ENCODE data around the gene NR1D2. TPM values are rescaled to one million over a fixed set of nuclear protein-coding genes. Genes with fewer than 3 reads are reported as not detected.

Gene NR1D2
- polyA plus RNA-seq, 2 of the 4 experiments (the other 2 are of a cell fraction) = 7.2 to 18.6 TPM

GRCh38 chr3:23926736-23927135, 18.4 kb upstream of the NR1D2 start:
- no peak overlapping the region for H3K4me3 ChIP-seq
- peak overlapping the region; percentile 64; the same call in 1 of the 3 replicates for H3K4me2 ChIP-seq
- peak in 1 of 2 experiments; percentile 49 for DNase-seq (ENCODE audit: low read depth in 1 of 2, low spot score in 1 of 2)
- ChIA-PET POLR2A (interaction anchor here (1.1 to 4.3 kb wide), 2 partner anchors 10 to 19 kb away, joined by 4 to 49 read pairs; partner anchors contain the start of genes NKIRAS1 and RPL15), CTCF (interaction anchor here (0.7 to 1.4 kb wide), 3 partner anchors 11 to 574 kb away, joined by 3 to 4 read pairs (median 3); no protein-coding TSS in a partner anchor)
- FAIRE-seq = no peak
- H3K9me3 ChIP-seq = no peaks in the 10 kb centered on the region
- 55% methylated on average over 3 of the region's 3 CpGs for WGBS (ENCODE audit: missing lambda C conversion rate)
- peaks cover 23% of the 10 kb centered on the region for H3K4me1 ChIP-seq
- peak; percentile 34 to 64; a peak in 3 of 6 replicates for ATAC-seq
- peak overlapping the region in 1 of 2 experiments; percentile 62; a peak in 1 of 6 replicates for H3K27ac ChIP-seq
- no peak for TF ChIP-seq BCL3 (IDR thresholded peaks at IDR 0.05)
- TF ChIP-seq, protein P1, sequence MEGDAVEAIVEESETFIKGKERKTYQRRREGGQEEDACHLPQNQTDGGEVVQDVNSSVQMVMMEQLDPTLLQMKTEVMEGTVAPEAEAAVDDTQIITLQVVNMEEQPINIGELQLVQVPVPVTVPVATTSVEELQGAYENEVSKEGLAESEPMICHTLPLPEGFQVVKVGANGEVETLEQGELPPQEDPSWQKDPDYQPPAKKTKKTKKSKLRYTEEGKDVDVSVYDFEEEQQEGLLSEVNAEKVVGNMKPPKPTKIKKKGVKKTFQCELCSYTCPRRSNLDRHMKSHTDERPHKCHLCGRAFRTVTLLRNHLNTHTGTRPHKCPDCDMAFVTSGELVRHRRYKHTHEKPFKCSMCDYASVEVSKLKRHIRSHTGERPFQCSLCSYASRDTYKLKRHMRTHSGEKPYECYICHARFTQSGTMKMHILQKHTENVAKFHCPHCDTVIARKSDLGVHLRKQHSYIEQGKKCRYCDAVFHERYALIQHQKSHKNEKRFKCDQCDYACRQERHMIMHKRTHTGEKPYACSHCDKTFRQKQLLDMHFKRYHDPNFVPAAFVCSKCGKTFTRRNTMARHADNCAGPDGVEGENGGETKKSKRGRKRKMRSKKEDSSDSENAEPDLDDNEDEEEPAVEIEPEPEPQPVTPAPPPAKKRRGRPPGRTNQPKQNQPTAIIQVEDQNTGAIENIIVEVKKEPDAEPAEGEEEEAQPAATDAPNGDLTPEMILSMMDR (IDR thresholded peaks at IDR 0.05) = peak; percentile 40
- peak; percentile 53 to 67 for TF ChIP-seq RAD21 (conservative IDR thresholded peaks at IDR 0.05 in 1 of 2, IDR thresholded peaks at IDR 0.05 in 1 of 2)
- no peak for TF ChIP-seq PHF8 (IDR thresholded peaks at IDR 0.05; ENCODE audit: borderline replicate concordance, low read depth)
- TF ChIP-seq ESRRA (IDR thresholded peaks at IDR 0.05; ENCODE audit: borderline replicate concordance, low read length) = no peak
- peak; percentile 33; the same call in 2 of the 3 replicates for TF ChIP-seq SMC3 (IDR thresholded peaks at IDR 0.05)

DNA sequence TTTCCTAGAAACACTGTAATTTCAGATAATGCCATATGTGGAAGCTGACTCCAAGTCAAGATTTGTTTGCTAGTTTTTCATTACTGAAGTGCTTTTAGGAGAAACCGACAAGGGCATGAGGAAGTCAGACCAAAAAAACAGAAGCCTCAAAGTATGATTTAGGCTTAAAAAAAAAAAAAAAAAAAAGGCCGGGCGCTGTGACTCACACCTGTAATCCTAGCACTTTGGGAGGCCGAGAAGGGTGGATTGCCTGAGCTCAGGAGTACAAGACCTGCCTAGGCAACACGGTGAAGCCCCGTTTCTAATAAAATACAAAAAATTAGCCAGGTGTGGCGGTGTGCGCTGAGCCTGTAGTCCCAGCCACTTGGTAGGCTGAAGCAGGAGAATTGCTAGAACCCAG, 16.6 kb upstream of the NR1D2 start:
- WGBS (ENCODE audit: missing lambda C conversion rate) = 40% methylated on average over 8 of the region's 8 CpGs
- POLR2A ChIA-PET = interaction anchor here (0.7 to 4.3 kb wide), 2 partner anchors 8 to 12 kb away, joined by 8 to 49 read pairs; partner anchors contain the start of genes NKIRAS1 and RPL15
- H3K4me3 ChIP-seq = no peak overlapping the region
- TF ChIP-seq, protein P2, sequence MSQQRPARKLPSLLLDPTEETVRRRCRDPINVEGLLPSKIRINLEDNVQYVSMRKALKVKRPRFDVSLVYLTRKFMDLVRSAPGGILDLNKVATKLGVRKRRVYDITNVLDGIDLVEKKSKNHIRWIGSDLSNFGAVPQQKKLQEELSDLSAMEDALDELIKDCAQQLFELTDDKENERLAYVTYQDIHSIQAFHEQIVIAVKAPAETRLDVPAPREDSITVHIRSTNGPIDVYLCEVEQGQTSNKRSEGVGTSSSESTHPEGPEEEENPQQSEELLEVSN (IDR thresholded peaks at IDR 0.05; ENCODE audit: borderline replicate concordance, low read depth) = no peak
- TF ChIP-seq RARB (CRISPR knock-in tag; IDR thresholded peaks at IDR 0.05) = no peak
- TF ChIP-seq JUNB (IDR thresholded peaks at IDR 0.05) = no peak
- no peak for TF ChIP-seq FOXS1 (CRISPR knock-in tag; IDR thresholded peaks at IDR 0.05)
- TF ChIP-seq EHMT2 (IDR thresholded peaks at IDR 0.05; ENCODE audit: low read depth) = no peak
- TF ChIP-seq FOSL2 (IDR thresholded peaks at IDR 0.05) = no peak
- TF ChIP-seq FOSL2 (CRISPR knock-in tag; IDR thresholded peaks at IDR 0.05) = peak; percentile 44; the same call in 1 of the 2 replicates
- no peak for TF ChIP-seq RNF2 (IDR thresholded peaks at IDR 0.05; ENCODE audit: borderline replicate concordance, low read depth)
- FAIRE-seq = no peak
- CTCF ChIA-PET = interaction anchor here (1.0 kb wide), 1 partner anchor 54 kb away, joined by 3 read pairs; no protein-coding TSS in a partner anchor
- peak in 1 of 2 experiments; percentile 32 for DNase-seq (ENCODE audit: low read depth in 1 of 2, low spot score in 1 of 2)
- peak in 1 of 2 experiments; percentile 12; a peak in 1 of 6 replicates for ATAC-seq
- H3K9me3 ChIP-seq = no peaks in the 10 kb centered on the region
- peak overlapping the region; percentile 8 to 45; a peak in 2 of 6 replicates for H3K27ac ChIP-seq
- peaks cover 23% of the 10 kb centered on the region for H3K4me1 ChIP-seq
- peak overlapping the region; percentile 64 for H3K4me2 ChIP-seq

DNA sequence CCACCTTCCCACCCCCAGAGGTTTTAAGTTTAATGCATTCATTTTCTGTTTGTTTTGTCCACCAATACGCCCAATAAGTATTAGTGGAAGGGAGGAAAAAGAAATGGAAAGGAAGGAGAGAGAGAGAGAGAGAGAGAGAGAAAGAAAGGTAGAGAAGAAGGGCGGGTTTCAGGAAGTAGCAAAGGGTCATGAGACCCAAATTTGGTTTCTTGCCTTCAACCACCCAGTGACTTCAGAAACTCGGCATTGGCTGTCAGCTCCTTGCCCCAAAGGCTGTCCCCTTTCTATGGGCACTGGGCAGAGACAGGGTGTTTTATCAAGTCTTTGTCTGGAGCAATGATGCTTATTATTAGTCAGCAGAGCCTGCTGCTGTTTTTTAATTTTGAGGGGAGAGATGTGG, 13.5 kb upstream of the NR1D2 start:
- Histone ChIP-seq H3K4me1 (peaks cover 23% of the 10 kb centered on the region), H3K9me3 (no peaks in the 10 kb centered on the region), H3K4me2 (no peak overlapping the region), H3K27ac (no peak overlapping the region), H3K4me3 (no peak overlapping the region)
- TF ChIP-seq MAFK (IDR thresholded peaks at IDR 0.05; ENCODE audit: partially characterized antibody) = no peak
- FAIRE-seq (no peak), ATAC-seq (no peak), DNase-seq (ENCODE audit: low read depth in 1 of 2, low spot score in 1 of 2) (no peak)
- WGBS (ENCODE audit: missing lambda C conversion rate) = 72% methylated on average over 3 of the region's 3 CpGs
- POLR2A ChIA-PET = no interaction called here
- CTCF ChIA-PET = no interaction called here

DNA sequence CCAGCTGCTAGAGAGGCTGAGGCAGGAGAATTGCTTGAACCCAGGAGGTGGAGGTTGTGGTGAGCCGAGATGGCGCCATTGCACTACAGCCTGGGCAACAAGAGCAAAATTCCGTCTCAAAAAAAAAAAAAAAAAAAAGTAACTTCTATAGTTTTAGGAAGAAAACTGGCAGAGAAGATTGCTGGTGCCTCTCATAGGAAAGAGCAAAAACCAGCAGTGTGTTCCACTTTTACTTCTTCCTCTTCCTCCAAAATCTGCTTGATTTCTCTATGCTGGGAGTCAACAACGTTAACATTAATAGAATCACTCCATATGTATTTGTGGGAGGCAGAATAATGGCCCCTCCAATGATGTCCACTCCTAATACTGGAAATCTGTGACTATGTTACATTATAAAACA, 12.5 kb upstream of the NR1D2 start:
- 81% methylated on average over 4 of the region's 4 CpGs for WGBS (ENCODE audit: missing lambda C conversion rate)
- FAIRE-seq (no peak), ATAC-seq (no peak), DNase-seq (ENCODE audit: low read depth in 1 of 2, low spot score in 1 of 2) (no peak)
- Histone ChIP-seq H3K4me3 (no peak overlapping the region), H3K27ac (no peak overlapping the region), H3K4me1 (peaks cover 15% of the 10 kb centered on the region), H3K4me2 (no peak overlapping the region), H3K9me3 (no peaks in the 10 kb centered on the region)
- CTCF ChIA-PET = no interaction called here
- POLR2A ChIA-PET = no interaction called here
- TF ChIP-seq MYC (IDR thresholded peaks at IDR 0.05; ENCODE audit: borderline replicate concordance, low read length) (no peak), SREBF2 (IDR thresholded peaks at IDR 0.05) (no peak), HOXB5 (CRISPR knock-in tag; IDR thresholded peaks at IDR 0.05) (no peak), HOXB13 (CRISPR knock-in tag; IDR thresholded peaks at IDR 0.05; ENCODE audit: low read depth) (no peak), RNF2 (IDR thresholded peaks at IDR 0.05; ENCODE audit: borderline replicate concordance, low read depth) (no peak), ZSCAN20 (CRISPR knock-in tag; IDR thresholded peaks at IDR 0.05) (no peak), PHF8 (IDR thresholded peaks at IDR 0.05; ENCODE audit: borderline replicate concordance, low read depth) (no peak), BHLHE40 (IDR thresholded peaks at IDR 0.05; ENCODE audit: low read depth, low read length) (no peak), HOXA7 (CRISPR knock-in tag; IDR thresholded peaks at IDR 0.05) (no peak)
- TF ChIP-seq, protein P3, sequence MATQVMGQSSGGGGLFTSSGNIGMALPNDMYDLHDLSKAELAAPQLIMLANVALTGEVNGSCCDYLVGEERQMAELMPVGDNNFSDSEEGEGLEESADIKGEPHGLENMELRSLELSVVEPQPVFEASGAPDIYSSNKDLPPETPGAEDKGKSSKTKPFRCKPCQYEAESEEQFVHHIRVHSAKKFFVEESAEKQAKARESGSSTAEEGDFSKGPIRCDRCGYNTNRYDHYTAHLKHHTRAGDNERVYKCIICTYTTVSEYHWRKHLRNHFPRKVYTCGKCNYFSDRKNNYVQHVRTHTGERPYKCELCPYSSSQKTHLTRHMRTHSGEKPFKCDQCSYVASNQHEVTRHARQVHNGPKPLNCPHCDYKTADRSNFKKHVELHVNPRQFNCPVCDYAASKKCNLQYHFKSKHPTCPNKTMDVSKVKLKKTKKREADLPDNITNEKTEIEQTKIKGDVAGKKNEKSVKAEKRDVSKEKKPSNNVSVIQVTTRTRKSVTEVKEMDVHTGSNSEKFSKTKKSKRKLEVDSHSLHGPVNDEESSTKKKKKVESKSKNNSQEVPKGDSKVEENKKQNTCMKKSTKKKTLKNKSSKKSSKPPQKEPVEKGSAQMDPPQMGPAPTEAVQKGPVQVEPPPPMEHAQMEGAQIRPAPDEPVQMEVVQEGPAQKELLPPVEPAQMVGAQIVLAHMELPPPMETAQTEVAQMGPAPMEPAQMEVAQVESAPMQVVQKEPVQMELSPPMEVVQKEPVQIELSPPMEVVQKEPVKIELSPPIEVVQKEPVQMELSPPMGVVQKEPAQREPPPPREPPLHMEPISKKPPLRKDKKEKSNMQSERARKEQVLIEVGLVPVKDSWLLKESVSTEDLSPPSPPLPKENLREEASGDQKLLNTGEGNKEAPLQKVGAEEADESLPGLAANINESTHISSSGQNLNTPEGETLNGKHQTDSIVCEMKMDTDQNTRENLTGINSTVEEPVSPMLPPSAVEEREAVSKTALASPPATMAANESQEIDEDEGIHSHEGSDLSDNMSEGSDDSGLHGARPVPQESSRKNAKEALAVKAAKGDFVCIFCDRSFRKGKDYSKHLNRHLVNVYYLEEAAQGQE (IDR thresholded peaks at IDR 0.05) = no peak

All from A549 (cell line).